Lung (tissue), 16 donors: Measurements from ENCODE around the gene TEX2. TPM values are rescaled to one million over a fixed set of nuclear protein-coding genes. Genes with fewer than 3 reads are reported as not detected.

Experiments used
- ATAC-seq: fragments of 200-7000 bp; cut with Tn5 transposase; one replicate; pipeline ENCODE4 v1.9.1; 2020; ENCODE audit warnings: moderate number of reproducible peaks; ENCODE audit not compliant: insufficient read depth, low FRiP score
- DNase-seq, 3 donors: peaks; one replicate each; pipeline ENCODE4 v3.0.0-alpha.2; 2013 to 2017
- H3K27ac ChIP-seq, 2 donors: one replicate each; pipeline ENCODE4 v1.5.1; 2013; ENCODE audit warnings: mild to moderate bottlenecking in 2 of 2, moderate library complexity in 2 of 2, control low read depth in 1 of 2, inconsistent platforms in 1 of 2, low read depth in 1 of 2, low read length in 1 of 2
- H3K27me3 ChIP-seq, 3 donors: one replicate each; pipeline ENCODE4 v1.5.1; 2013; ENCODE audit warnings: low read length in 2 of 3; ENCODE audit not compliant: control insufficient read depth in 3 of 3, insufficient read depth in 3 of 3
- H3K36me3 ChIP-seq, 4 donors: one replicate each; pipeline ENCODE4 v1.5.1; 2013; ENCODE audit warnings: low read length in 4 of 4, mild to moderate bottlenecking in 1 of 4, moderate library complexity in 1 of 4; ENCODE audit not compliant: control insufficient read depth in 4 of 4, insufficient read depth in 4 of 4
- H3K4me1 ChIP-seq, 5 donors: one replicate each; pipeline ENCODE4 v1.5.1; 2013; ENCODE audit warnings: low read length in 5 of 5, mild to moderate bottlenecking in 2 of 5, moderate library complexity in 1 of 5; ENCODE audit not compliant: control insufficient read depth in 5 of 5, insufficient read depth in 5 of 5
- H3K4me3 ChIP-seq: one replicate; pipeline ENCODE4 v1.5.1; 2013; ENCODE audit warnings: mild to moderate bottlenecking, control low read depth, moderate library complexity
- H3K9ac ChIP-seq, 2 donors: one replicate each; pipeline ENCODE4 v1.5.1; 2013; ENCODE audit warnings: low read length in 2 of 2, control low read depth in 1 of 2; ENCODE audit not compliant: insufficient read depth in 1 of 2
- H3K9me3 ChIP-seq, 4 donors: one replicate each; pipeline ENCODE4 v1.5.1; 2013; ENCODE audit warnings: low read length in 3 of 4, mild to moderate bottlenecking in 1 of 4, moderate library complexity in 1 of 4; ENCODE audit not compliant: control insufficient read depth in 4 of 4, insufficient read depth in 3 of 4
- WGBS, 2 donors: extraction: QIAGEN DNeasy Blood & Tissue Kit; methylation state at CpG; one replicate each; pipeline ENCODE4 v1.1.7; 2013; 5-methylcytosine and 5-hydroxymethylcytosine counted together
- long read RNA-seq, 5 donors: transcript quantifications; one replicate each; lab custom pipeline, GENCODE V29; 2026
- polyA plus RNA-seq, 2 donors: library from polyadenylated mRNA; stranded (reverse); fragments of 200-250 nt; gene quantifications; one replicate each; pipeline ENCODE4 v1.2.1, GENCODE V29; 2013
- total RNA-seq, 2 donors: library from RNA; depleted of rRNA in 1 of 2; stranded (reverse); fragments of >200 nt in 1 of 2; gene quantifications; one replicate each; pipeline ENCODE4 v1.2.1, GENCODE V29; 2014 to 2021
- TF ChIP-seq, protein P1 (sequence below): IDR thresholded peaks from 2 replicates; pipeline ENCODE4 v1.5.1; 2012; ENCODE audit warnings: mild to moderate bottlenecking; ENCODE audit errors: control extremely low read depth, extremely low read depth
- donor health status: control.
- donor health status: control.
- donor health status: Bipolar disorder and iron deficiency.
- donor health status: healthy.
- donor health status: DM: yes; HTN: yes; CAD: no.

TEX2 gene, protein sequence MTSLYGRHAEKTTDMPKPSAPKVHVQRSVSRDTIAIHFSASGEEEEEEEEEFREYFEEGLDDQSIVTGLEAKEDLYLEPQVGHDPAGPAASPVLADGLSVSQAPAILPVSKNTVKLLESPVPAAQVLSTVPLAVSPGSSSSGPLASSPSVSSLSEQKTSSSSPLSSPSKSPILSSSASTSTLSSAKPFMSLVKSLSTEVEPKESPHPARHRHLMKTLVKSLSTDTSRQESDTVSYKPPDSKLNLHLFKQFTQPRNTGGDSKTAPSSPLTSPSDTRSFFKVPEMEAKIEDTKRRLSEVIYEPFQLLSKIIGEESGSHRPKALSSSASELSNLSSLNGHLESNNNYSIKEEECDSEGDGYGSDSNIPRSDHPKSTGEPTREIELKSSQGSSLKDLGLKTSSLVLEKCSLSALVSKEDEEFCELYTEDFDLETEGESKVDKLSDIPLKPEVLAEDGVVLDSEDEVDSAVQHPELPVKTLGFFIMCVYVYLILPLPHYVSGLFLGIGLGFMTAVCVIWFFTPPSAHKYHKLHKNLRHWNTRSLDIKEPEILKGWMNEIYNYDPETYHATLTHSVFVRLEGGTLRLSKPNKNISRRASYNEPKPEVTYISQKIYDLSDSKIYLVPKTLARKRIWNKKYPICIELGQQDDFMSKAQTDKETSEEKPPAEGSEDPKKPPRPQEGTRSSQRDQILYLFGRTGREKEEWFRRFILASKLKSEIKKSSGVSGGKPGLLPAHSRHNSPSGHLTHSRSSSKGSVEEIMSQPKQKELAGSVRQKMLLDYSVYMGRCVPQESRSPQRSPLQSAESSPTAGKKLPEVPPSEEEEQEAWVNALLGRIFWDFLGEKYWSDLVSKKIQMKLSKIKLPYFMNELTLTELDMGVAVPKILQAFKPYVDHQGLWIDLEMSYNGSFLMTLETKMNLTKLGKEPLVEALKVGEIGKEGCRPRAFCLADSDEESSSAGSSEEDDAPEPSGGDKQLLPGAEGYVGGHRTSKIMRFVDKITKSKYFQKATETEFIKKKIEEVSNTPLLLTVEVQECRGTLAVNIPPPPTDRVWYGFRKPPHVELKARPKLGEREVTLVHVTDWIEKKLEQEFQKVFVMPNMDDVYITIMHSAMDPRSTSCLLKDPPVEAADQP
- total RNA-seq (10 to 100 TPM; 38.9 to 42.8 TPM), polyA plus RNA-seq (10 to 100 TPM; 10.0 to 18.6 TPM)
- long read RNA-seq, donor 1, full-length matches to known transcripts: 2 of 2 reads
- long read RNA-seq, donor 1, partial matches to known transcripts: 0 of 2 reads
- long read RNA-seq, donor 1, other reads (novel, unspliced or antisense): 0 of 2 reads
- long read RNA-seq, donor 2: 0 reads
- long read RNA-seq, donor 3, full-length matches to known transcripts: 2 of 2 reads
- long read RNA-seq, donor 3, partial matches to known transcripts: 0 of 2 reads
- long read RNA-seq, donor 3, other reads (novel, unspliced or antisense): 0 of 2 reads
- long read RNA-seq, donor 4: 0 reads
- long read RNA-seq, donor 5, full-length matches to known transcripts: 2 of 2 reads
- long read RNA-seq, donor 5, partial matches to known transcripts: 0 of 2 reads
- long read RNA-seq, donor 5, other reads (novel, unspliced or antisense): 0 of 2 reads

DNA sequence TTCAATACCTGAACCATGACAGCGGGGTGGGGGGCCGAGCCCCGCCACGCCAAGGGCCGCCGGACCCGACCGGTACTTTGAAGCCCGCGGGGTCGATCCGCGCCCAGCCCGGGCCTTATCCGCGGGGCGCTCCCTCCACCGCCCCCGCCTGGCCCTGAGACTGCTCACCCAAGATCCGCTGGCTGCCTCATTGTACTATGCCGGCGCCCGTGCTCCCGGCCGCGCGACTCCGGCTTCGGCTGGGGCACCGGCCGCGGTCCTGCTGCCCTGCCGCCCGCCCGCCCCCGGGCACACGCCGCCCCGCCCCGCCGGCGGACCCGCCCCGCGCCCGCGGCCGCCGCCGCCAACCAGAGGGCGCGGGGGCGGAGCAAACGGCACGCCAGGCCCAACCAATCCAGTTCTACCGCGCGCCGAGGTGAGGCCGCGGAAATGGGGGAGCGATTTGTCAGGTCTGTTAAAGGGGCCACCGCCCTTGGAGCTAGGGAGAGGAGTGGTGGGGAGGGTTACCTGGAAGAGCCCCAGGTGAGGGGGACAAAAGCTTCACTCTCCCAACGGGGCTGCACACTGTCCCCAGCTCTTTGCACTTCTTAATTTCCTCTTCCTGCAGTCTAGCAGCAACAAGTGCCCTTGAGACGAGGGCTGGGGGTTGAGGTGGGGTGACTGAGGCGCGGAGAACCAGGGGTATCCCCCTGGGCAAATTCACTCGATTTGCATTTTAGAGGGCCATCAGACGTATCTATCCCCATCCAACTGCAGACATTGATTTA is at the start of gene TEX2:
Gene TEX2, minus strand, starts transcription at position 261 of the 767 bp plus-strand sequence. CDS start 49,043 bp downstream, outside the sequence.
- peak within 1 kb of the TSS; percentile 59 to 66 for H3K9ac ChIP-seq
- H3K4me3 ChIP-seq: peak within 1 kb of the TSS; percentile 95
- no peaks in the 10 kb centered on the region for H3K9me3 ChIP-seq
- peak within 1 kb of the TSS; percentile 96 to 97 for H3K27ac ChIP-seq
- DNase-seq (peak; percentile 88 to 93 (median 91)), ATAC-seq (peak; percentile 93)
- WGBS, 2 donors: 1% methylated on average over 58 to 69 of the region's 69 CpGs
- peaks cover 0 to 15% (median 8%) of the 10 kb centered on the region in 5 donors for H3K4me1 ChIP-seq
- no peaks in the 10 kb centered on the region for H3K36me3 ChIP-seq
- TF ChIP-seq, protein P1, sequence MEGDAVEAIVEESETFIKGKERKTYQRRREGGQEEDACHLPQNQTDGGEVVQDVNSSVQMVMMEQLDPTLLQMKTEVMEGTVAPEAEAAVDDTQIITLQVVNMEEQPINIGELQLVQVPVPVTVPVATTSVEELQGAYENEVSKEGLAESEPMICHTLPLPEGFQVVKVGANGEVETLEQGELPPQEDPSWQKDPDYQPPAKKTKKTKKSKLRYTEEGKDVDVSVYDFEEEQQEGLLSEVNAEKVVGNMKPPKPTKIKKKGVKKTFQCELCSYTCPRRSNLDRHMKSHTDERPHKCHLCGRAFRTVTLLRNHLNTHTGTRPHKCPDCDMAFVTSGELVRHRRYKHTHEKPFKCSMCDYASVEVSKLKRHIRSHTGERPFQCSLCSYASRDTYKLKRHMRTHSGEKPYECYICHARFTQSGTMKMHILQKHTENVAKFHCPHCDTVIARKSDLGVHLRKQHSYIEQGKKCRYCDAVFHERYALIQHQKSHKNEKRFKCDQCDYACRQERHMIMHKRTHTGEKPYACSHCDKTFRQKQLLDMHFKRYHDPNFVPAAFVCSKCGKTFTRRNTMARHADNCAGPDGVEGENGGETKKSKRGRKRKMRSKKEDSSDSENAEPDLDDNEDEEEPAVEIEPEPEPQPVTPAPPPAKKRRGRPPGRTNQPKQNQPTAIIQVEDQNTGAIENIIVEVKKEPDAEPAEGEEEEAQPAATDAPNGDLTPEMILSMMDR: no peak
- H3K27me3 ChIP-seq: peaks cover 0 to 3% (median 0%) of the 10 kb centered on the region in 3 donors

DNA sequence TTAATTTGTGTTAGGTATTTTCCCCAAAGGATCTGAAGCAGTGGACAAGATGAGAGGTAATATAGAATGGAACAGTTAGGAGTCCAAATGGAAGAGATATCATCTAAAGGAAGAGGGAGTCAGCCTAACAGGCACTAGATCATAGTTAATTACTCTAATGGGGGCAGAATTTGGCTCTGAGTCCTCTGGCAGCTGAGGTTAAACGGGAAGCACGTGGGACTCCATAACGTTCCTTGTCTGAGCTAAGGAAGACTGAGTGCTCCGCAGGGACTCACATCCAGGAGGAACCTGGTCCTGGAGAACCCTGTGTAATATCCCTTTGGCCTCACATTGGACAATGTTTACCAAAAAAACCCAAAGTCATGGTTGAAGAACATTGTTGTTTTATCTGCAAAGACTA is 46.6 kb upstream of the TEX2 start:
- Histone ChIP-seq H3K4me1 (peaks cover 0 to 9% (median 0%) of the 10 kb centered on the region in 5 donors), H3K9ac (no peak overlapping the region), H3K36me3 (no peaks in the 10 kb centered on the region), H3K27ac (no peak overlapping the region), H3K9me3 (no peaks in the 10 kb centered on the region), H3K4me3 (no peak overlapping the region), H3K27me3 (no peaks in the 10 kb centered on the region)
- DNase-seq: no peak
- TF ChIP-seq, protein P1: no peak
- no peak for ATAC-seq
- WGBS, 2 donors: 61 to 72% methylated on average over 4 of the region's 4 CpGs

DNA sequence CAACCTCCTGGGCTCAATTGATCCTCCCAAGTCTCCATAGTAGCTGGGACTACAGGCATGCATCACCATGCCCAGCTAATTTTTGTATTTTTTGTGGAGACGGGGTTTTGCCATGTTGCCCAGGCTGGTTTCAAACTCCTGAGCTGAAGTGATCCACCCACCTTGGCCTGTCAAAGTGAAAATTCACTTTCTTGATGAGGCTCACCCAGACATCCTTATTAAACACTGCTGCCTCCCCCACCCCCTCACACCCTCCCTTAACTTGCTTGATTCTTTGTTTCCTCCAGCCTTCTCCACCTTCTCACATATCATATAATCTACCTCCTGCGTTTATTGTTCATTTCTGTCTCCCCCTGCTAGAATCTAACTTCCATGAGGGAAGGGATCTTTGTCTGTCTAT is 46.0 kb upstream of the TEX2 start:
- no peak for DNase-seq
- ATAC-seq: no peak
- Histone ChIP-seq H3K9me3 (no peaks in the 10 kb centered on the region), H3K4me3 (no peak overlapping the region), H3K4me1 (peaks cover 0 to 9% (median 0%) of the 10 kb centered on the region in 5 donors), H3K27ac (no peak overlapping the region), H3K36me3 (no peaks in the 10 kb centered on the region), H3K27me3 (no peaks in the 10 kb centered on the region), H3K9ac (no peak overlapping the region)
- TF ChIP-seq, protein P1: no peak
- 82 to 93% methylated on average over 2 of the region's 2 CpGs for WGBS, 2 donors
